Measurements from ENCODE around the gene MOB3B. TPM values are rescaled to one million over a fixed set of nuclear protein-coding genes. Genes with fewer than 3 reads are reported as not detected.

MOB3B gene
- total RNA-seq, 1 donor: 0.43 TPM

GRCh38 chr9:27337236-27337635, 192.4 kb downstream of the MOB3B start:
- TF ChIP-seq, protein P1, sequence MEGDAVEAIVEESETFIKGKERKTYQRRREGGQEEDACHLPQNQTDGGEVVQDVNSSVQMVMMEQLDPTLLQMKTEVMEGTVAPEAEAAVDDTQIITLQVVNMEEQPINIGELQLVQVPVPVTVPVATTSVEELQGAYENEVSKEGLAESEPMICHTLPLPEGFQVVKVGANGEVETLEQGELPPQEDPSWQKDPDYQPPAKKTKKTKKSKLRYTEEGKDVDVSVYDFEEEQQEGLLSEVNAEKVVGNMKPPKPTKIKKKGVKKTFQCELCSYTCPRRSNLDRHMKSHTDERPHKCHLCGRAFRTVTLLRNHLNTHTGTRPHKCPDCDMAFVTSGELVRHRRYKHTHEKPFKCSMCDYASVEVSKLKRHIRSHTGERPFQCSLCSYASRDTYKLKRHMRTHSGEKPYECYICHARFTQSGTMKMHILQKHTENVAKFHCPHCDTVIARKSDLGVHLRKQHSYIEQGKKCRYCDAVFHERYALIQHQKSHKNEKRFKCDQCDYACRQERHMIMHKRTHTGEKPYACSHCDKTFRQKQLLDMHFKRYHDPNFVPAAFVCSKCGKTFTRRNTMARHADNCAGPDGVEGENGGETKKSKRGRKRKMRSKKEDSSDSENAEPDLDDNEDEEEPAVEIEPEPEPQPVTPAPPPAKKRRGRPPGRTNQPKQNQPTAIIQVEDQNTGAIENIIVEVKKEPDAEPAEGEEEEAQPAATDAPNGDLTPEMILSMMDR (IDR thresholded peaks at IDR 0.05; ENCODE audit: insufficient read depth, low read depth, low read length): no peak
- no peak overlapping the region for H3K4me3 ChIP-seq (ENCODE audit: low read depth, low read length)
- no peak for DNase-seq (ENCODE audit: low read depth)

GRCh38 chr9:27336829-27337228, 192.8 kb downstream of the MOB3B start:
- TF ChIP-seq, protein P1 (IDR thresholded peaks at IDR 0.05; ENCODE audit: insufficient read depth, low read depth, low read length): no peak
- H3K4me3 ChIP-seq (ENCODE audit: low read depth, low read length): no peak overlapping the region
- no peak for DNase-seq (ENCODE audit: low read depth)

GRCh38 chr9:27336126-27336525, 193.5 kb downstream of the MOB3B start:
- peak; percentile 73 for DNase-seq (ENCODE audit: low read depth)
- TF ChIP-seq, protein P1 (IDR thresholded peaks at IDR 0.05; ENCODE audit: insufficient read depth, low read depth, low read length): no peak
- H3K4me3 ChIP-seq (ENCODE audit: low read depth, low read length): no peak overlapping the region

GRCh38 chr9:27335075-27335474, 194.5 kb downstream of the MOB3B start:
- TF ChIP-seq, protein P1 (IDR thresholded peaks at IDR 0.05; ENCODE audit: insufficient read depth, low read depth, low read length): no peak
- DNase-seq (ENCODE audit: low read depth): no peak
- H3K4me3 ChIP-seq (ENCODE audit: low read depth, low read length): no peak overlapping the region

DNA sequence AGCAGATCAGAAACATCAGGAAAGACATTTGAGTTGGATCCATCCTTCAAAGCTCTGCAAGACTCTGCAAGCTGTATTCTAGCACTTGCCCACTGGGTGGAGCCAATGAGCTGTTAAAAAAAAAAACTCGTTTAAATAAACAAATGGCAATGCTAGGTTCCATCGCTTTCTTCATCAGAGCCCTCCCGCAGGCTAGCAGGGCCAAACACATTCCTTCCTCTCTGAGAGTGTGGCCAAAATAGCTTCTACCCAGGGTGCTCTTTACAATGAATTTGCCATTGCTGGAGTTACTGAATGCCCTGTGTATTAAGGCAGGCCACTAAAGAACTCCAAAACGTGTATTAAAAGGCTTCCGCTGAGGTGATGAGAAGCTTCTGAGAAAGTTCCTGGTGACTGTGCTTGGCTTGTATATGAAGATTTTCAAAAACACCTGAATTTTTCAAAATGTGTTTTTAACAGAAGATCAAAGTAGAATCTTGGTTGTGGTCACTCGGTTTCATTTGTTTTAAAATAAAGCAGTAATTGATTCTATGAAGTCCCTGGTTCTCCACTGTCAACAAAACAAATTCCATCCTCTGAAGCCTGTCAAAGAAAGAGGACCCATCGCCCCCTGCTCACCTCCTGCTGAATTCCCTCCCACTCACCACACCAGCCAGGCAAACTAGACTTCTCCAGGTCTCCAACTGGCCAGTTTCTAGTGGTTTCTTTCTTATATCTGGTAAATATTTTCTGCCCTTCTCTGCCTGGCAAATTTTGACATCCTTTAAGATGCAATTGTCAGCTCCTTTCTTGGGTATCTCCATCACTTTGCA, 196.2 kb downstream of the MOB3B start:
- H3K4me3 ChIP-seq (ENCODE audit: low read depth, low read length): no peak overlapping the region
- peak; percentile 84 for DNase-seq (ENCODE audit: low read depth)
- TF ChIP-seq, protein P1 (IDR thresholded peaks at IDR 0.05; ENCODE audit: insufficient read depth, low read depth, low read length): peak; percentile 89

DNA sequence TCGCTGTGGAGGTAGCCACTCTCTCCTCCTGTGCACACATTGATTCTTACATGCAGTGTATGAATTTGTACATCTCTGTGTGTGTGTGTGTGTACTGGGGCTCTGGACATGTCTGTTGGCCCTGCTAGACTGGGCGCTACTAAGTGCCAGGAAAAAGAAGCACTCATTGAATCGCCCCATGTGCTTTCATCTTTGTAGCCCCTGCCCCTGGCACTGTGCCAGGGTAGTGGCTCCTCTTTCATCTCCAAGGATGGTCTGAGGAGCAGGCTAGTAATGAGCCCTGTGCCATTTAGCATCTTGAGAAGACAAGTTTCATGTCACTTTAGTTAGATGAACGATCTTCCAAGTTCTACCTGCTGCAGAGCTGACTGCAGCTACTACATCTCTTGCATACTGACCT, 198.2 kb downstream of the MOB3B start:
- no peak overlapping the region for H3K4me3 ChIP-seq (ENCODE audit: low read depth, low read length)
- no peak for DNase-seq (ENCODE audit: low read depth)
- TF ChIP-seq, protein P1 (IDR thresholded peaks at IDR 0.05; ENCODE audit: insufficient read depth, low read depth, low read length): no peak

Data from fibroblast of villous mesenchyme (primary cell).